HEK293 (cell line): ENCODE data around the gene ZNF70.

Source experiments
- CTCF ChIA-PET: fragments of 350-600 bp; formaldehyde crosslinking; extraction: SDS; loops from one replicate; lab custom pipeline; 2021; ENCODE audit warnings: antibody characterized with exemption; lab: Yijun Ruan, JAX
- POLR2A ChIA-PET: fragments of 300-600 bp; formaldehyde crosslinking; extraction: SDS; loops from one replicate; lab custom pipeline; 2020; ENCODE audit warnings: antibody characterized with exemption, inconsistent platforms; lab: Yijun Ruan, JAX
- H3K27ac ChIP-seq: fragments of 200-500 bp; sonication (Bioruptor generic); 2 replicates; pipeline ENCODE4 v1.5.1; 2014; ENCODE audit warnings: low read depth, low read length, control low read depth, inconsistent platforms; ENCODE audit errors: extremely low read depth
- H3K36me3 ChIP-seq, 2 experiments: fragments of 200-500 bp in 1 of 2; sonication (Bioruptor generic) in 1 of 2; 1 replicate in 1 of 2; 2 replicates in 1 of 2; pipeline ENCODE4 v1.5.1; 2014 to 2017; ENCODE audit warnings: inconsistent platforms in 2 of 2, low read length in 2 of 2; ENCODE audit not compliant: control insufficient read depth in 2 of 2, insufficient read depth in 1 of 2
- H3K4me1 ChIP-seq: fragments of 200-500 bp; sonication (Bioruptor generic); 2 replicates; pipeline ENCODE4 v1.5.1; 2014; ENCODE audit warnings: mild to moderate bottlenecking, low read length, inconsistent platforms; ENCODE audit not compliant: control insufficient read depth, insufficient read depth
- H3K4me3 ChIP-seq: 2 replicates; pipeline ENCODE4 v1.5.1; 2011; ENCODE audit warnings: low read depth, mild to moderate bottlenecking, control low read depth, low read length, moderate library complexity
- H3K9me3 ChIP-seq: fragments of 200-500 bp; sonication (Bioruptor generic); 2 replicates; pipeline ENCODE4 v1.5.1; 2014; ENCODE audit warnings: low read depth, low read length, inconsistent platforms; ENCODE audit not compliant: control insufficient read depth, insufficient read depth
- ATF2 ChIP-seq: fragments of 450-650 bp; formaldehyde crosslinking; IDR thresholded peaks from 2 replicates; pipeline ENCODE4 v1.5.1; 2016; ENCODE audit warnings: missing biosample characterization, missing genetic modification characterization, low read depth
- MEIS1 ChIP-seq: sonication (generic); formaldehyde crosslinking; IDR thresholded peaks from 2 replicates; pipeline ENCODE4 v1.8.1; 2022; ENCODE audit warnings: missing genetic modification reagents, mild to moderate bottlenecking, borderline replicate concordance
- PBX3 ChIP-seq: sonication (generic); formaldehyde crosslinking; IDR thresholded peaks from 2 replicates; pipeline ENCODE4 v1.8.1; 2022; ENCODE audit warnings: mild to moderate bottlenecking, moderate library complexity, missing genetic modification reagents
- SETDB1 ChIP-seq: IDR thresholded peaks from one replicate; pipeline ENCODE4 v1.6.1; 2017; ENCODE audit warnings: mild to moderate bottlenecking, low read length, moderate library complexity, mixed read lengths; ENCODE audit not compliant: insufficient read length
- ZBTB8A ChIP-seq: fragments of 450-650 bp; formaldehyde crosslinking; IDR thresholded peaks from 2 replicates; pipeline ENCODE4 v1.5.1; 2016; ENCODE audit warnings: missing biosample characterization, missing genetic modification characterization
- ZNF132 ChIP-seq: fragments of 450-650 bp; formaldehyde crosslinking; IDR thresholded peaks from 2 replicates; pipeline ENCODE4 v1.5.1; 2017; ENCODE audit warnings: missing biosample characterization, missing genetic modification characterization, borderline replicate concordance
- ZNF155 ChIP-seq: fragments of 450-650 bp; formaldehyde crosslinking; IDR thresholded peaks from 2 replicates; pipeline ENCODE4 v1.5.1; 2016; ENCODE audit warnings: missing biosample characterization, missing genetic modification characterization
- ZNF433 ChIP-seq: fragments of 450-650 bp; formaldehyde crosslinking; IDR thresholded peaks from 2 replicates; pipeline ENCODE4 v1.5.1; 2016; ENCODE audit warnings: missing biosample characterization, missing genetic modification characterization, low read depth
- ZNF518A ChIP-seq: fragments of 450-650 bp; formaldehyde crosslinking; conservative IDR thresholded peaks from 2 replicates; pipeline ENCODE4 v1.5.1; 2016; ENCODE audit warnings: low read depth, missing biosample characterization, missing genetic modification characterization
- ZNF558 ChIP-seq: fragments of 450-650 bp; formaldehyde crosslinking; IDR thresholded peaks from 2 replicates; pipeline ENCODE4 v1.5.1; 2016; ENCODE audit warnings: missing biosample characterization, missing genetic modification characterization
- ZNF777 ChIP-seq: fragments of 450-650 bp; formaldehyde crosslinking; IDR thresholded peaks from 2 replicates; pipeline ENCODE4 v1.5.1; 2017; ENCODE audit warnings: missing biosample characterization, missing genetic modification characterization, borderline replicate concordance
- ZNF785 ChIP-seq: fragments of 450-650 bp; formaldehyde crosslinking; IDR thresholded peaks from 2 replicates; pipeline ENCODE4 v1.5.1; 2016; ENCODE audit warnings: missing biosample characterization, missing genetic modification characterization
- TF ChIP-seq, protein P1 (sequence below): fragments of 450-650 bp; formaldehyde crosslinking; IDR thresholded peaks from 2 replicates; pipeline ENCODE4 v1.5.1; 2016; ENCODE audit warnings: missing biosample characterization, missing genetic modification characterization, low read depth

ZNF70 gene

GRCh38 chr22:23750367-23750713 lies 572 bp downstream of the ZNF70 start:
- CTCF ChIA-PET, result interaction anchor here (0.9 to 1.2 kb wide), 2 partner anchors 99 to 209 kb away, joined by 3 to 4 read pairs; no protein-coding TSS in a partner anchor
- H3K9me3 ChIP-seq, result no peaks in the 10 kb centered on the region
- H3K36me3 ChIP-seq, result peaks cover 0 to 7% of the 10 kb centered on the region in 2 experiments; a peak in 2 of 3 replicates
- peak overlapping the region; percentile 91 for H3K4me3 ChIP-seq
- POLR2A ChIA-PET, result interaction anchor here (0.8 to 1.8 kb wide), 9 partner anchors 10 to 107 kb away, joined by 3 to 7 read pairs (median 4); partner anchors contain the start of gene SLC2A11
- peak overlapping the region; percentile 98 for H3K27ac ChIP-seq
- TF ChIP-seq SETDB1 (no peak), MEIS1 (CRISPR knock-in tag) (no peak)
- TF ChIP-seq, all 188 proteins: peak for 0
- H3K4me1 ChIP-seq, result peaks cover 9% of the 10 kb centered on the region; the same call in 1 of the 2 replicates

- ChIA-PET POLR2A (interaction anchor here (0.6 to 1.8 kb wide), 3 partner anchors 10 to 33 kb away, joined by 4 to 5 read pairs (median 5); no protein-coding TSS in a partner anchor), CTCF (interaction anchor here (0.6 to 1.2 kb wide), 2 partner anchors 17 to 100 kb away, joined by 3 to 4 read pairs; no protein-coding TSS in a partner anchor)
- 0 out of 2 replicates have a peak overlapping the region, but pooled peaks have one; percentile 13 for H3K27ac ChIP-seq
- peaks cover 9% of the 10 kb centered on the region; the same call in 1 of the 2 replicates for H3K4me1 ChIP-seq
- TF ChIP-seq ZNF785 (tag by site-specific recombination) (no peak), ZNF518A (tag by site-specific recombination) (no peak), ZNF777 (tag by site-specific recombination) (no peak), ZNF433 (tag by site-specific recombination) (no peak), ZBTB8A (tag by site-specific recombination) (no peak), ATF2 (tag by site-specific recombination) (no peak), ZNF558 (tag by site-specific recombination) (no peak), PBX3 (CRISPR knock-in tag) (no peak), ZNF132 (no peak), ZNF155 (tag by site-specific recombination) (no peak)
- TF ChIP-seq, protein P1, sequence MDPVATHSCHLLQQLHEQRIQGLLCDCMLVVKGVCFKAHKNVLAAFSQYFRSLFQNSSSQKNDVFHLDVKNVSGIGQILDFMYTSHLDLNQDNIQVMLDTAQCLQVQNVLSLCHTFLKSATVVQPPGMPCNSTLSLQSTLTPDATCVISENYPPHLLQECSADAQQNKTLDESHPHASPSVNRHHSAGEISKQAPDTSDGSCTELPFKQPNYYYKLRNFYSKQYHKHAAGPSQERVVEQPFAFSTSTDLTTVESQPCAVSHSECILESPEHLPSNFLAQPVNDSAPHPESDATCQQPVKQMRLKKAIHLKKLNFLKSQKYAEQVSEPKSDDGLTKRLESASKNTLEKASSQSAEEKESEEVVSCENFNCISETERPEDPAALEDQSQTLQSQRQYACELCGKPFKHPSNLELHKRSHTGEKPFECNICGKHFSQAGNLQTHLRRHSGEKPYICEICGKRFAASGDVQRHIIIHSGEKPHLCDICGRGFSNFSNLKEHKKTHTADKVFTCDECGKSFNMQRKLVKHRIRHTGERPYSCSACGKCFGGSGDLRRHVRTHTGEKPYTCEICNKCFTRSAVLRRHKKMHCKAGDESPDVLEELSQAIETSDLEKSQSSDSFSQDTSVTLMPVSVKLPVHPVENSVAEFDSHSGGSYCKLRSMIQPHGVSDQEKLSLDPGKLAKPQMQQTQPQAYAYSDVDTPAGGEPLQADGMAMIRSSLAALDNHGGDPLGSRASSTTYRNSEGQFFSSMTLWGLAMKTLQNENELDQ (tag by site-specific recombination), result no peak
- peaks cover 0 to 11% of the 10 kb centered on the region in 2 experiments for H3K36me3 ChIP-seq
- no peak overlapping the region; the same call in 1 of the 2 replicates for H3K4me3 ChIP-seq
- H3K9me3 ChIP-seq, result no peaks in the 10 kb centered on the region
Observed at GRCh38 chr22:23749841-23750301, 1.0 kb downstream of the ZNF70 start.
